ENCODE data around the gene ECD.
"Not testable (repeated sequence)": the region's sequence is repeated elsewhere in the genome, so short reads cannot be mapped to it uniquely, and the experiment has no call there.

Gene ECD

GRCh38 chr10:73159038-73159648 is 8.7 kb downstream of the ECD start:
- peak; percentile 40 for DNase-seq (ENCODE audit: low read depth)

DNA sequence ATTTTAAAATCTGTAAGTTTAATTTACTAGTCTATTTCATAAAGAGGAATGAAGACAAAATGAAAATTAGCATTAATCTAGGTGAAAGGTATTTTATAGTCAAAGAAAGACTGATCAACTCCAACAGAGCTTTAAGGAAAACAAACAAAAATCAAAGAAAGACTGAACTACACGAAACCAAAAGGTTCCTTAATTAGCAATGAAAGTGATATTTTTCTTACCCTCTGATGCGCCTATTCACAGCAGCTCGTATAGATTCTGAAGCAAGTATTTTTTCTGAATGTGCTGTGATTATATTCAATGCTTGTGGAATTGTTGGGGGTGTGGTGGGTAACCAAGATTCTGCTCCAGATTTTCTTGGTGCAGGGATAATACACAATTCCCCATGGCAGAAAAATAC is 11.8 kb downstream of the ECD start:
- no peak for DNase-seq (ENCODE audit: low read depth)

GRCh38 chr10:73152009-73152408 is 15.8 kb downstream of the ECD start:
- DNase-seq (ENCODE audit: low read depth) = no peak

GRCh38 chr10:73150633-73151413 is 17.0 kb downstream of the ECD start:
- DNase-seq (ENCODE audit: low read depth) = not testable (repeated sequence)

DNA sequence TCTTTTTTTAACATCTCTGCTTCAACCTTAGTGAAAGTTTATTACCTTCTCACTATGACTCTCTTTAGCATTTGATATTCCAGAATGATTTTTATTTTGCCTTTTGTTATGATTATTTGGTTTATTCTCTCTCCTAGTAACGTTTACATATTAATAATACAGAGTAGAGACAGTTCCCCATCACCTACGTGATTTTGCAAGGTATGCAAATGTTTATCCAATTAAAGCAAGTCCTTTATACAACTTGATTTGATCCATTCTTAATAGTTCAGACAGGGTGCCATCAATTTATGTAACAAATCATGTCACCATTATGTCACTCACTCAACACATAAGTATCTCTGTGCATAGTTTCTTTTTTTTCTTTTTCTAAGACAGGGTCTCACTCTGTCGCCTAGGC is 26.2 kb downstream of the ECD start:
- DNase-seq (ENCODE audit: low read depth) = no peak

DNA sequence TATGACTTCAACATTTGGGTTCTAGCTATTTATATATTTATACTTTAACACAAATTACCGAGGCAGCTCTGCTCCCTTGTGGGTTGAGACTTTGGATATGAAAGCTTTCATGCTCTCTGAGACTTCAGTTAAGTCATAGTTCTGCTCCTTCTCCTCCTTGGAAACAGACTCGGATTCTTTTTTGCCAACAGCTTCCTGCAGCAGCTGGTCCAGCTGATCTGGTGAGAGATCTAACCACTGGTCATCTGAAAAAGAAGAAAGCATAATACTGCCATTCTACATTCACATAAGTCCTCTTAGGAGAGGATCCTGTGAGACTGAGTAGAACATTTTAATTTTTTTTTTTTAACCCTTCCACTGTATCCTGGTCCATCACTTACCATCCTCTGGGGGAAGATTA is 28.6 kb downstream of the ECD start:
- no peak for DNase-seq (ENCODE audit: low read depth)

GRCh38 chr10:73136627-73137026 is 31.2 kb downstream of the ECD start:
- DNase-seq (ENCODE audit: low read depth) = peak; percentile 42

DNA sequence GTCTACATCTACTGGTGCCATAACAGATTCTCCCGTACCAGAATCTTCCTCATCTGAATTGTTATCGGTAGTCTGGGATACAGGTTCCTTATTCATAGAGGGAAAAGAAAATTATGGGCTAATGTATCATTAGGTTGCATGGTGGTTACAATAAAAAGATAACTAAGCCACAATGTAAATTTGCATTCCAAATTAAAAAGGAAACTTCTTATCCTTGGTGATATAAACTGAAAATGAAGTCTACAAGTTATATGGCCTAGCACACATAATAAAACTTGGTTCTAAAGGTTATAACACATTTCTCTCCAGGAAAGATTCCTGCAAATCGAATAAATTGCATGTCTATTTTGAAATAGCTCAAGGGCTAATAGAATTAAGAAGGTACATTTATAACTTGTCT is 33.1 kb downstream of the ECD start:
- no peak for DNase-seq (ENCODE audit: low read depth)

DNA sequence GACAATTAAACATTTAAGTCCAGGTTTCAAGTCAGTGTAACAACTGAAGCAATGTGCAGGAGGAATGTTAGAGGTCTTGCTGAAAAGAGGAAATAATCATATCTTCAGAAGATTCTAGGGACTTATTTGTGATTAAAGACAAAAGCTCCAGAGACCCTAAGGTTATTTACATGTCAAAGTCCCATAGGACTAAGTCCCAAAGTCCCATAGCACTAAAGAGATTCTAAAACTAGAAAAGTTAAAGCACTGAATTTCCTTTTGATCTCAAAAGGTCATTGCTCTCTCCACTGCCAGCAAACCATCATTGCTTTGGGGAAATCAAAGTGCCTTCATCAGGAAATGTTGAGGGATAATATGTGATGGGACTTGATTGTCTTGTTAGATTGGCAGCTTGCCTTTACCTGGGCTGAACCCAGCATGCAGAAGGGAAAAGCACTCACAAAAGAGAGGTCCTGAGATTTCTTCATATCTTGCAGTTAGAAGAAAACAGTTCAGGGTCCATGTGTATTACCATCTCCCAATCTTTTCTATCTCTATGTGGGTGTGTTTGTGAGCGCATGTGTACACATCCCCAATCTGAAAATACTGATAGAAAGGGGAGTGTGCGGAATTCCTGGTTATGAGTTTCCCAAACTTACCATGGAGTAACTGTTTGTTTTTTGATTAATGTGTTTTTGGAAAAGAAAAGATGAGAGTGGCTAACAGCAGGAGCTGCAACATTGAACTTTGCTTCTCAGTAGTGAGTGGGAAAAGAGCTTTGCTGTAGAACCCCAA is 35.7 kb downstream of the ECD start:
- DNase-seq (ENCODE audit: low read depth) = no peak

DNA sequence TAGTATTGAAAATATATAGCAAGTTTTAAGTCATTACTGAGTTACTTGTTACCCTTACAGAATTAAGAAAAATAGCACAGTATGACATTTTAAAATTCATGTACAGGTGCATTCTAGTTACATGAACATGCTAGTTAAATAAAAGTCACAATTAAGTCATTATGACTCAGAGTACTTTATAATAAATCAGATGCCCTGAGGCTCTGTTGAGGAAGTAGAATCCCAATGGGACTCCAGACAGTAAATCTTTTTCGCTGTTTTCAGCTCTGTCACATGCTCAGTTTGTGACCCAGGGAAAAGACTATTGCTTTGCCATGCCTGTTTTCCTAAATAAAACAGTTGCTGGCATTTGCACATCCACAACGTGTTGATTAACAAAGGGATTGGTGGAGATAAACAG is 36.5 kb downstream of the ECD start:
- no peak for DNase-seq (ENCODE audit: low read depth)

DNA sequence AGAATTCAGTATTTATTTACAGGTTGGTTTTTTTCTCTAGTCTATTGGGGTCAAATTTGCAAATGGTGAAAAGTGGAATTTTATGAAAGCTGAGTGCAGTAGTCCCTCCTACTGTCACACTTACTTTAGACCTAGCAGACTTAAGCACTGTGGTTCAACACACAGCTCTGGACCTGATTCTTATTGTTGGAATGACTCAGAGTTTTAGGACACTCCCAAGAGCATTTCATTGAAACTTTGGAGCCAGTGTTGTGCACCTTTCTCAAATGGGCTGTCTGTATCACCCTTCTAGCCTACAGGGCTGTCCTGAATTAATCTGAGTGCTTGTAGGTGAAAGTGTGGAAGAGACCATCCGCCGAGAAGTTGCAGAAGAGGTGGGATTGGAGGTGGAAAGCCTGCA is 41.5 kb downstream of the ECD start:
- DNase-seq (ENCODE audit: low read depth) = no peak

DNA sequence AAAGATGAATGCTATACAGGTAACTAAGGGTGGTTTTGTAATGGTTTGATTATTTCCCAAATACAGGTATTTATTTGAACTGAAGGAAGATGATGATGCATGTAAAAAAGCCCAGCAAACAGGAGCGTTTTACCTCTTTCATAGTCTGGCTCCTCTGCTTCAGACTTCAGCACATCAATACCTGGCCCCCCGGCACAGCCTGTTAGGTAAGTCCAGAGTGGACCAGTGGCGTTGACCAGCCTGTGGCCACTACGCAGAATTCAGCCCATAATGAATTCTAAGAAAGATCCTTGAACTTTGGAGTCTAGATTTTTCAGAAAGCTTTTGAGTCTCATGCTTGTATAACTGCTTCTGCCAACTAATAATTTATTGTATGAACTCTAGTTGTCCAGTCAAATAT is 47.9 kb downstream of the ECD start:
- DNase-seq (ENCODE audit: low read depth) = no peak

DNA sequence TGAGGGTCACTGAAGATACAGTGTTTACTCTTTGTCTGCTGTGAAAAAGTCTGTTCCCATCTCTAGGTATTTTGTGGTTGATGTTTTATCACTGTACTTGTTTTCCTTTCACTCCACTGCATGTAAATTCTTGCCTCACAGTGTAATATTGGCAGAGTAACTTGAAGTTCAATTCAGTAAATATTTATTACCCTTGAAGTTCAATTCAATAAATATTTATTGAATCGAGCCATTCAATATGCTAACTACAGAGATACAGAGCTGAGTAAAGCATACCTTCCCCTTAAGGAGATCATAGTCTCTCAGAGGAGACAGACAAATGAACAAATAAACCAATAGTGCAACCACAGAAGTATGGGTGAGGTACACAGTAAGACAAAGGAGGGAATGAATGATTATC is 48.4 kb downstream of the ECD start:
- no peak for DNase-seq (ENCODE audit: low read depth)

GRCh38 chr10:73117976-73118743 is 49.6 kb downstream of the ECD start:
- DNase-seq (ENCODE audit: low read depth) = peak; percentile 61

- DNase-seq (ENCODE audit: low read depth) = no peak
Observed at GRCh38 chr10:73116017-73116416, 51.8 kb downstream of the ECD start.

DNA sequence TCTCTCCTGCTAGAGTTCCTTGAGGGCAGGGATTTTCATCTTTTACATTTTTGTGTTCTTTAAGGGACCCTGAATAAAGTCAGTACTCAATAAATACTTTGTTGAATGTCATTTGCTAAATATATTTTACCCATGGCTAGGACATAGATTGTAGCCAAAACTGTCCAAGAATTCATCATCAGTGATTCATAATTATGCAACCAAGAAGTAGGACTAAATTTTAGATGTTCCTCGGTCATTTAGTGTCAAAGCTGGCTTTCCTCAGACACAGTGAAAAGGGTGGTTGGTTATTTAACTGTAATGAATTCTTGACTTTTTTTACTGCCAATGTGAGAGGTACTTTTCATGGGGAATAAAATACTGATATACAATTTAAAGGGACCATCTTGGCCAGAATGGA is 54.3 kb downstream of the ECD start:
- DNase-seq (ENCODE audit: low read depth) = peak; percentile 9

GRCh38 chr10:73112032-73112431 is 55.8 kb downstream of the ECD start:
- not testable (repeated sequence) for DNase-seq (ENCODE audit: low read depth)

DNA sequence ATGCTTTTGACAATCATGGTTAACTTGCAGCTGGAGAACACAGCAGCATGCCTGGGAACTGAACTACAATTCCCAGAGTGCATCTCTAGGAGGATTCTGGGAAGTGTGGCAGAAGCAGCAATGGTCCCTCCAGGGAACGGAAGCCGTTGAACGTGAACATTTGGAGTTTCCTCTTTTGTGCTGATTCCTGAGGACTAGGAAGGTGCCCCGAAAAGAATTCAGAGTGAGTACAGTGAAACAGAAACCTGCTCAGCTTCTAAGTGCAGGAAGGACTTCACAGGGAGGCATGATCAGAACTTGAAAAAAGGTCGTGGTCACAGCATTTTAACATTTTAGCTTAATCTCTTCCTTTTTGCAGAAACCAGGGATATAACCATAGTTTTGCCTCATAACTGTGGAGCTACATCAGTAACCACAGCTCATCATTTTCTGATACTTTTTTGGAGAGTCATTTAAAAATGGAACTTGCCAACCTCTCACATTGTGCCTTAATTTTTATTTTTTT is 57.4 kb downstream of the ECD start, which contains the start of gene NUDT13:
Gene NUDT13, plus strand, starts transcription at position 111 of the 505 bp plus-strand sequence. CDS start 3,911 bp downstream, outside the sequence.
- peak; percentile 83 for DNase-seq (ENCODE audit: low read depth)

GRCh38 chr10:73109248-73109652 is 58.6 kb downstream of the ECD start:
- DNase-seq (ENCODE audit: low read depth) = not testable (repeated sequence)

DNA sequence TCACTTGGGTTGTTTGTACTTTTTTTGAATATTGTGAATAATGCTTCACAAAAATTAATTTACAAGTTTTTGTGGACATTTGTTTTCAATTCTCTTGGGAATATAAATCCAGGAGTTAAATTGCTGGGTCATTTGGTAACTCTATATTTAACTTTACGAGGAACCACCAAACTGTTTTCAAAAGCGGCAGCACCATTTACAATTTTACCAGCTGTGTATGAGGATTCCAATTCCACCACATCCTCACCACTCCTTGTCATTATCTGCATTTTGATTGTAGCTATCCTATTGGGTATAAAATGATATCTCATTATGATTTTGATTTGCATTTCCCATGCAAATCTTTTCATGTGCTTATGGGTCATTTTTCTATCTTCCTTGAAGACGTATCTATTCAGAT is 61.5 kb downstream of the ECD start:
- DNase-seq (ENCODE audit: low read depth) = no peak

GRCh38 chr10:73099141-73099540 is 68.7 kb downstream of the ECD start:
- DNase-seq (ENCODE audit: low read depth) = no peak

- no peak for DNase-seq (ENCODE audit: low read depth)
Observed at GRCh38 chr10:73097305-73097670, 70.5 kb downstream of the ECD start.
